ENCODE measurements around the gene SSBP4. TPM values are rescaled to one million over a fixed set of nuclear protein-coding genes. Genes with fewer than 3 reads are reported as not detected.

Gene SSBP4
- total and polyA plus RNA-seq, 12 donors, result 9.1 to 160 (median 73.7) TPM

DNA sequence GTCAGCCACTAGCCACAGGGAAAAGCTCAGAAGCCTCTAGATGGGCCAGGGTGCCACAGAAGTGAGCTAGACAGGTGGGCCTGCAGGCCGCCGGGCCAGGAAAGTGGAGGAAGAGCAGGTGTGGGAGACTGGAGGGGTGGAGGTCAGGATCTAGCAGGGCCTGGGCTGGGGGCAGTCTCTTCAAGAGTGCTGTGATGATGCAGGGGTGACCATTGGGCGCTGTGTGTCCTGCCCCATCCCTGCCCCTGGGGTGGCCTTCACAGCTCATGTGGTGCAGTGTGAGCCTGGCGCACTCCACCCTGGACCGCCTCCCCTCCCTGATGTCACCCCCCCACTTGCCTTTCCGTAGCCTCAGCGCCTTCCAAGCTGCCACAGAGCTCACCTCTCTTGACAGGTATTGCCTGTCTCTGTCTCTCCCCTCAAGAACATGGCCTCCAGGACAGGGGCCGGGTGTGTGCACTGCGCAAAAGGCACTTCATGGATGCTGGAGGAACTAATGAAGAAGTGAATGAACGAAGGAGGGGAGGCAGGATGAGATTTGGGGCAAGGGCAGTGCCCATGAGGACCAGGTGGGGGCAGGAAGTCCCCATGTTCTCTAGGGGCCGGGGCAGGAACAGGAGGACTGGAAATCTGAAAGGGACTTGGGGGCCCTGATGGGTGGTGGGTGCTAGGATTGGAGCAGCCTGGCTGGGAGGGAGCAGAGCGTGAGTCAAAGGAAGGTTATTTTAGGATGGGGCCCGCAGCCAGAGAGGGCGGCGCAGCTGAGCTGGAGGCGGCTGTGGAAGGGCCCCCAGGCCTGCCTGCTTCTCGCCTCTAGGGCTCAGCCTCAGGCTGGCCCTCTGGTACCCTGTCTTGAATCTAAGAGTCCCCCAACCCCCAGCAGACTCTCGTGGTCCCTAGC, 6.6 kb downstream of the SSBP4 start:
- Histone ChIP-seq H3K27me3 (no peaks in the 10 kb centered on the region), H3K9me3 (replicated peaks in 1 of 3) (no peaks in the 10 kb centered on the region), H3K4me3 (no peak overlapping the region), H3K27ac (peak overlapping the region in 2 of 5 donors; percentile 53 to 63), H3K4me1 (replicated peaks in 1 of 2) (peaks cover 20 to 42% of the 10 kb centered on the region in 2 donors), H3K36me3 (replicated peaks in 1 of 2) (no peaks in the 10 kb centered on the region)
- intact Hi-C loops (cut with DNase I), result no loop called here
- peak; percentile 40 to 79 (median 68) for DNase-seq
- WGBS, 4 donors, result 48 to 73% (median 52%) methylated on average over 12 to 18 of the region's 18 CpGs
- TF ChIP-seq POLR2A (IDR thresholded peaks at IDR 0.05), result no peak
- TF ChIP-seq, protein P1, sequence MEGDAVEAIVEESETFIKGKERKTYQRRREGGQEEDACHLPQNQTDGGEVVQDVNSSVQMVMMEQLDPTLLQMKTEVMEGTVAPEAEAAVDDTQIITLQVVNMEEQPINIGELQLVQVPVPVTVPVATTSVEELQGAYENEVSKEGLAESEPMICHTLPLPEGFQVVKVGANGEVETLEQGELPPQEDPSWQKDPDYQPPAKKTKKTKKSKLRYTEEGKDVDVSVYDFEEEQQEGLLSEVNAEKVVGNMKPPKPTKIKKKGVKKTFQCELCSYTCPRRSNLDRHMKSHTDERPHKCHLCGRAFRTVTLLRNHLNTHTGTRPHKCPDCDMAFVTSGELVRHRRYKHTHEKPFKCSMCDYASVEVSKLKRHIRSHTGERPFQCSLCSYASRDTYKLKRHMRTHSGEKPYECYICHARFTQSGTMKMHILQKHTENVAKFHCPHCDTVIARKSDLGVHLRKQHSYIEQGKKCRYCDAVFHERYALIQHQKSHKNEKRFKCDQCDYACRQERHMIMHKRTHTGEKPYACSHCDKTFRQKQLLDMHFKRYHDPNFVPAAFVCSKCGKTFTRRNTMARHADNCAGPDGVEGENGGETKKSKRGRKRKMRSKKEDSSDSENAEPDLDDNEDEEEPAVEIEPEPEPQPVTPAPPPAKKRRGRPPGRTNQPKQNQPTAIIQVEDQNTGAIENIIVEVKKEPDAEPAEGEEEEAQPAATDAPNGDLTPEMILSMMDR (IDR thresholded peaks at IDR 0.05), result peak in 3 of 6 experiments; percentile 7 to 21 (median 15)

DNA sequence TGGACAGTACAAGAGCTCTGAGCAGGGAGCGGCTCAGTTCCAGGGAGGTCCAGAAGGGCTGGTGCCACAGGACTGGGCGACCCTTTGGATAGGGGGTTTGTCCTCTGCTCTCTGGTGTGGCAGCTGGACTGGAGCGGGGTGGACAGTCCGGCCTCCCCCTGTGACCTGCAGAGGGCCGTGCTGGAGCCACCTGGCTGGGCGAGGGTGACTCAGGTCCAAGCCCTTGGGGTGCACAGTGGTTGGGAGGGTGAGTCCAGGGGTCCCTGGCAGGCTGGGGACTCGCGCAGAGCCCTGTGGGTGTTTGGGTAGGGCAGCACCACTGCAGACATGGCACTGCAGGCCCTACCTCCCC, 7.2 kb downstream of the SSBP4 start:
- 74 to 83% (median 81%) methylated on average over 2 to 8 of the region's 8 CpGs; no CpG with 5 or more reads in 1 of the 4 donors for WGBS, 4 donors
- no peaks in the 10 kb centered on the region for H3K9me3 ChIP-seq (replicated peaks in 1 of 3)
- H3K27me3 ChIP-seq, result no peaks in the 10 kb centered on the region
- DNase-seq, result peak in 2 of 7 donors; percentile 30 to 31
- H3K27ac ChIP-seq, result peak overlapping the region in 2 of 5 donors; percentile 53 to 63
- no peaks in the 10 kb centered on the region for H3K36me3 ChIP-seq (replicated peaks in 1 of 2)
- no peak for TF ChIP-seq POLR2A (IDR thresholded peaks at IDR 0.05)
- TF ChIP-seq, protein P1 (IDR thresholded peaks at IDR 0.05), result no peak
- no peak overlapping the region for H3K4me3 ChIP-seq
- peaks cover 20 to 39% of the 10 kb centered on the region in 2 donors for H3K4me1 ChIP-seq (replicated peaks in 1 of 2)
- intact Hi-C loops (cut with DNase I), result no loop called here

DNA sequence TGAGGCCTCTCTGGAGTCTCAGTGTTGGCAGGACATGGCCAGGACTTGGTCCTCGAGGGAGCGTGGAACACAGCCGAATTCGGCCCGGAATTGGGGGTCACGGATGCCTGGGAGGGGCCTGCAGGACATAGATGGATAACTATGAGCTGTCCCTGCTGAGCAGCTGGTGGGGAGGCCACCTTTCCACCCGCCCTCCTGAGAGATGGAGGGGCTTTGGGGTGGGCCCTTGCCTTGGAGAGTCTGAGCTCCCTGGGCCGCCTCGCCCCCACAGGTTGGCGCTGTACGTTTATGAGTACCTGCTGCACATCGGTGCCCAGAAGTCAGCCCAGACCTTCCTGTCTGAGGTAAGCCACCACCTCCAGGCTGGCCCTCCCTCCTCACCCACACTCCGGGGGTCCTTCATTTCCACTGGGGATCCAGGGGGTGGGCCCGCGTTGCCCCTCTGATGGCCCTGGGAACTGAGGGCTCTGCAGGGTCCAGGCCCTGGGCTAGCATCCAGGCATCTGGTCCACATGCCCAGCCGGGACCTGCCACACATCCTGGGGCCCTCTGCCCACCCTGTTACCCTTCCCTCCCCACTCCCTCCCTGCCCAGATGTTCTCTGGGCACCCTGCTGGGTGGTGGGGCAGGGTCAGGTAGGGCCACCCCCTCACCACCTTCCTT, 8.0 kb downstream of the SSBP4 start:
- Histone ChIP-seq H3K27me3 (no peaks in the 10 kb centered on the region), H3K4me3 (no peak overlapping the region), H3K36me3 (replicated peaks in 1 of 2) (no peaks in the 10 kb centered on the region), H3K27ac (peak overlapping the region in 2 of 5 donors; percentile 38 to 53), H3K9me3 (replicated peaks in 1 of 3) (no peaks in the 10 kb centered on the region), H3K4me1 (replicated peaks in 1 of 2) (peaks cover 20 to 39% of the 10 kb centered on the region in 2 donors)
- peak in 2 of 7 donors; percentile 32 to 40 for DNase-seq
- intact Hi-C loops (cut with DNase I), result no loop called here
- TF ChIP-seq POLR2A (IDR thresholded peaks at IDR 0.05), result no peak
- TF ChIP-seq, protein P1 (IDR thresholded peaks at IDR 0.05), result no peak
- 71 to 93% (median 75%) methylated on average over 9 to 16 of the region's 16 CpGs for WGBS, 4 donors

DNA sequence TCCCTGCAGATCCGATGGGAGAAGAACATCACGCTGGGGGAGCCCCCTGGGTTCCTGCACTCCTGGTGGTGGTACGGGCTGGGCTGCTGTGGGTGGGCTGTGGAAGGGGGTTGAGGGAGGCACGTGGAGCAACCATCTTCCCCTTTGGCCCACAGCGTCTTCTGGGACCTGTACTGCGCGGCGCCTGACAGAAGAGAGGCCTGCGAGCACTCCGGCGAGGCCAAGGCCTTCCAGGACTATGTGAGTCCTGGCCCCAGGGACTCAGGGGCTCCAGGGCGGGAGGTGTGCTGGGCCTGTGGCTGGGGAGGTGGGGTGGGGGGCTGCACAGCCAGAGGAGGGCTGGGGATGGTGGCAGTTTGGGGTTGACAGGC, 8.5 kb downstream of the SSBP4 start:
- H3K9me3 ChIP-seq (replicated peaks in 1 of 3), result no peaks in the 10 kb centered on the region
- intact Hi-C loops (cut with DNase I), result no loop called here
- no peaks in the 10 kb centered on the region for H3K27me3 ChIP-seq
- no peaks in the 10 kb centered on the region for H3K36me3 ChIP-seq (replicated peaks in 1 of 2)
- H3K4me3 ChIP-seq, result no peak overlapping the region
- WGBS, 4 donors, result 79 to 90% (median 87%) methylated on average over 2 to 12 of the region's 12 CpGs
- peak overlapping the region in 1 of 5 donors; percentile 80 for H3K27ac ChIP-seq
- H3K4me1 ChIP-seq (replicated peaks in 1 of 2), result peaks cover 23 to 43% of the 10 kb centered on the region in 2 donors
- TF ChIP-seq POLR2A (IDR thresholded peaks at IDR 0.05), result no peak
- TF ChIP-seq, protein P1 (IDR thresholded peaks at IDR 0.05), result no peak
- peak in 1 of 7 donors; percentile 35 for DNase-seq
